H9 (cell line): ENCODE measurements around the gene LDB2. TPM values are rescaled to one million over a fixed set of nuclear protein-coding genes. Genes with fewer than 3 reads are reported as not detected.

Experiments
- DNase-seq: peaks from one replicate; pipeline ENCODE4 v3.0.0-alpha.2; 2017
- H2AFZ ChIP-seq: one replicate; pipeline ENCODE4 v1.6.1; 2013; ENCODE audit warnings: mild to moderate bottlenecking, low read length, control low read depth, moderate library complexity
- H2AK5ac ChIP-seq: 2 replicates; pipeline ENCODE4 v1.6.1; 2013; ENCODE audit warnings: low read length, control low read depth, mixed read lengths; ENCODE audit not compliant: insufficient read length
- H2BK120ac ChIP-seq: one replicate; pipeline ENCODE4 v1.6.1; 2013; ENCODE audit warnings: low read depth, mild to moderate bottlenecking, low read length, control low read depth, inconsistent platforms; ENCODE audit not compliant: poor library complexity, severe bottlenecking
- H2BK12ac ChIP-seq: 2 replicates; pipeline ENCODE4 v1.6.1; 2013; ENCODE audit warnings: low read length, control low read depth, mixed read lengths, low read depth; ENCODE audit not compliant: insufficient read length
- H2BK15ac ChIP-seq: 2 replicates; pipeline ENCODE4 v1.6.1; 2013; ENCODE audit warnings: low read depth, low read length, control low read depth
- H2BK20ac ChIP-seq: one replicate; pipeline ENCODE4 v1.6.1; 2013; ENCODE audit warnings: low read depth, mild to moderate bottlenecking, low read length, control low read depth, inconsistent platforms; ENCODE audit not compliant: poor library complexity, severe bottlenecking
- H2BK5ac ChIP-seq: 2 replicates; pipeline ENCODE4 v1.6.1; 2013; ENCODE audit warnings: low read length, control low read depth, mixed read lengths; ENCODE audit not compliant: insufficient read length
- H3K14ac ChIP-seq: 2 replicates; pipeline ENCODE4 v1.6.1; 2013; ENCODE audit warnings: low read length, control low read depth; ENCODE audit not compliant: insufficient read depth
- H3K18ac ChIP-seq: 2 replicates; pipeline ENCODE4 v1.6.1; 2013; ENCODE audit warnings: low read depth, mild to moderate bottlenecking, mixed read lengths, low read length, control low read depth; ENCODE audit not compliant: insufficient read length
- H3K23ac ChIP-seq: 2 replicates; pipeline ENCODE4 v1.6.1; 2013; ENCODE audit warnings: low read length, control low read depth, mixed read lengths, low read depth; ENCODE audit not compliant: insufficient read length
- H3K23me2 ChIP-seq: 2 replicates; pipeline ENCODE4 v1.6.1; 2013; ENCODE audit warnings: low read depth, mild to moderate bottlenecking, mixed read lengths, low read length, control low read depth; ENCODE audit not compliant: insufficient read length, poor library complexity, severe bottlenecking
- H3K27ac ChIP-seq: 2 replicates; pipeline ENCODE4 v1.5.1; 2013; ENCODE audit warnings: low read length, control low read depth, mixed read lengths, low read depth; ENCODE audit not compliant: insufficient read length
- H3K27me3 ChIP-seq: 2 replicates; pipeline ENCODE4 v1.6.1; 2013; ENCODE audit warnings: low read length, control low read depth, inconsistent platforms; ENCODE audit not compliant: insufficient read depth
- H3K4ac ChIP-seq: 2 replicates; pipeline ENCODE4 v1.6.1; 2013; ENCODE audit warnings: low read depth, mild to moderate bottlenecking, control low read depth, inconsistent platforms, low read length, moderate library complexity
- H3K4me1 ChIP-seq: 2 replicates; pipeline ENCODE4 v1.6.1; 2013; ENCODE audit warnings: low read length, control low read depth, inconsistent platforms; ENCODE audit not compliant: insufficient read depth
- H3K4me2 ChIP-seq: 2 replicates; pipeline ENCODE4 v1.6.1; 2013; ENCODE audit warnings: low read length, control low read depth, mixed read lengths; ENCODE audit not compliant: insufficient read length, insufficient read depth
- H3K56ac ChIP-seq: 2 replicates; pipeline ENCODE4 v1.6.1; 2013; ENCODE audit warnings: low read depth, mild to moderate bottlenecking, mixed read lengths, low read length, control low read depth; ENCODE audit not compliant: insufficient read length
- H3K79me1 ChIP-seq: 2 replicates; pipeline ENCODE4 v1.6.1; 2013; ENCODE audit warnings: low read depth, mild to moderate bottlenecking, moderate library complexity, low read length, control low read depth, inconsistent platforms; ENCODE audit not compliant: insufficient read depth, poor library complexity, severe bottlenecking
- H3K79me2 ChIP-seq: 2 replicates; pipeline ENCODE4 v1.6.1; 2013; ENCODE audit warnings: low read length, control low read depth, inconsistent platforms; ENCODE audit not compliant: insufficient read depth
- H3K9ac ChIP-seq: 2 replicates; pipeline ENCODE4 v1.6.1; 2013; ENCODE audit warnings: low read length, control low read depth, mixed read lengths; ENCODE audit not compliant: insufficient read length; ENCODE audit errors: extremely low read depth
- H3K9me3 ChIP-seq: one replicate; pipeline ENCODE4 v1.6.1; 2013; ENCODE audit warnings: low read depth, low read length, inconsistent platforms; ENCODE audit not compliant: control insufficient read depth
- H3T11ph ChIP-seq: one replicate; pipeline ENCODE4 v1.6.1; 2013; ENCODE audit warnings: mild to moderate bottlenecking, low read length, control low read depth, inconsistent platforms
- H4K20me1 ChIP-seq: one replicate; pipeline ENCODE4 v1.6.1; 2013; ENCODE audit not compliant: control insufficient read depth, insufficient read length, insufficient read depth
- H4K5ac ChIP-seq: 2 replicates; pipeline ENCODE4 v1.6.1; 2013; ENCODE audit warnings: low read depth, mild to moderate bottlenecking, mixed read lengths, low read length, control low read depth; ENCODE audit not compliant: insufficient read length
- H4K8ac ChIP-seq: replicated peaks from 2 replicates; pipeline ENCODE4 v1.6.1; 2013; ENCODE audit warnings: low read length, control low read depth, mixed read lengths, low read depth; ENCODE audit not compliant: insufficient read length
- H4K91ac ChIP-seq: 2 replicates; pipeline ENCODE4 v1.6.1; 2013; ENCODE audit warnings: low read depth, mild to moderate bottlenecking, moderate library complexity, mixed read lengths, low read length, control low read depth; ENCODE audit not compliant: insufficient read length
- H3K27ac Mint-ChIP-seq, 3 experiments: 2 replicates in 2 of 3; 3 replicates in 1 of 3; pipeline ENCODE4 v1.8.0; 2020 to 2021; ENCODE audit warnings: mixed read lengths in 3 of 3, mild to moderate bottlenecking in 1 of 3, moderate library complexity in 1 of 3
- H3K27me3 Mint-ChIP-seq: 2 replicates; pipeline ENCODE4 v1.8.0; 2021; ENCODE audit warnings: low read depth, mild to moderate bottlenecking, moderate library complexity, mixed read lengths
- H3K36me3 Mint-ChIP-seq, 3 experiments: 2 replicates in 2 of 3; 3 replicates in 1 of 3; pipeline ENCODE4 v1.8.0; 2020 to 2021; ENCODE audit warnings: low read depth in 3 of 3, mixed read lengths in 3 of 3; ENCODE audit not compliant: insufficient read depth in 1 of 3
- H3K4me1 Mint-ChIP-seq, 2 experiments: 2 replicates each; pipeline ENCODE4 v1.8.0; 2020; ENCODE audit warnings: mixed read lengths in 2 of 2
- H3K4me3 Mint-ChIP-seq, 2 experiments: 2 replicates in 1 of 2; 3 replicates in 1 of 2; pipeline ENCODE4 v1.8.0; 2020 to 2021; ENCODE audit warnings: mild to moderate bottlenecking in 2 of 2, mixed read lengths in 2 of 2, moderate library complexity in 1 of 2
- H3K9me3 Mint-ChIP-seq, 2 experiments: 2 replicates in 1 of 2; 3 replicates in 1 of 2; pipeline ENCODE4 v1.8.0; 2020; ENCODE audit warnings: mild to moderate bottlenecking in 2 of 2, mixed read lengths in 2 of 2, moderate library complexity in 1 of 2
- CTCF ChIP-seq: fragments of 200-600 bp; sonication (generic); conservative IDR thresholded peaks from 3 replicates; pipeline ENCODE4 v1.8.0; 2021; ENCODE audit warnings: antibody characterized with exemption, mild to moderate bottlenecking
- WGBS: extraction: QIAGEN DNeasy Blood & Tissue Kit; methylation state at CpG from one replicate; pipeline ENCODE4 v1.1.7; 2013; ENCODE audit warnings: missing lambda C conversion rate, low lambda C conversion rate, mixed read lengths; ENCODE audit not compliant: insufficient read length; ENCODE audit errors: extremely low coverage; 5-methylcytosine and 5-hydroxymethylcytosine counted together
- total RNA-seq: library from RNA; stranded (reverse); gene quantifications from 2 replicates; pipeline ENCODE4 v1.2.1, GENCODE V29; 2021

Gene LDB2
- total RNA-seq, 1 experiment from 2014 or later, result 22.5 TPM

GRCh38 chr4:16532240-16532970, 366.0 kb downstream of the LDB2 start:
- Histone ChIP-seq H4K91ac (no peak overlapping the region), H3K9me3 (no peaks in the 10 kb centered on the region), H2BK12ac (no peak overlapping the region), H3T11ph (no peak overlapping the region), H3K27me3 (no peaks in the 10 kb centered on the region), H3K27ac (no peak overlapping the region), H3K4ac (no peak overlapping the region), H2BK5ac (no peak overlapping the region), H3K23ac (no peak overlapping the region), H3K18ac (no peak overlapping the region), H3K23me2 (no peaks in the 10 kb centered on the region), H3K79me2 (no peaks in the 10 kb centered on the region), H4K5ac (no peak overlapping the region), H3K9ac (no peak overlapping the region), H2BK15ac (no peak overlapping the region), H2AFZ (no peak overlapping the region), H2BK120ac (no peak overlapping the region), H4K20me1 (no peaks in the 10 kb centered on the region), H3K4me1 (no peaks in the 10 kb centered on the region), H3K79me1 (no peaks in the 10 kb centered on the region), H3K14ac (no peak overlapping the region), H3K4me2 (no peak overlapping the region), H2AK5ac (no peak overlapping the region), H2BK20ac (no peak overlapping the region), H4K8ac (no peak overlapping the region), H3K56ac (no peak overlapping the region)
- Mint-ChIP-seq H3K36me3 (no peaks in the 10 kb centered on the region; a peak in 1 of 7 replicates), H3K27ac (no peak overlapping the region), H3K4me3 (no peak overlapping the region), H3K9me3 (no peaks in the 10 kb centered on the region), H3K4me1 (no peaks in the 10 kb centered on the region), H3K27me3 (no peaks in the 10 kb centered on the region)
- DNase-seq, result no peak
- WGBS, result no CpG with 5 or more reads among the region's 6 CpGs
- TF ChIP-seq CTCF, result no peak
